Measurements from ENCODE around the gene SLAIN1. TPM values are rescaled to one million over a fixed set of nuclear protein-coding genes. Genes with fewer than 3 reads are reported as not detected.

The SLAIN1 gene
- total and polyA plus RNA-seq, 10 of the 15 experiments (the other 5 are each of a cell fraction or from before 2014, with no cell fraction given) = 11.9 to 140 (median 56.9) TPM

- TF ChIP-seq HSF1 (IDR thresholded peaks at IDR 0.05; ENCODE audit: low read depth, low read length) (no peak), RAD21 (IDR thresholded peaks at IDR 0.05; ENCODE audit: insufficient read depth, low read depth, low read length) (0 out of 2 replicates have a peak, but pooled peaks have one; percentile 27), CHD2 (IDR thresholded peaks at IDR 0.05; ENCODE audit: borderline replicate concordance, low read depth, low read length) (0 out of 2 replicates have a peak, but pooled peaks have one; percentile 26)
Measured at GRCh38 chr13:77698201-77699058, 943 bp downstream of the SLAIN1 start (continued).

GRCh38 chr13:77699059-77699680 lies 1.7 kb downstream of the SLAIN1 start:
- Histone ChIP-seq H3K4me3 (peak overlapping the region; percentile 87), H3K4me1 (ENCODE audit: control insufficient read depth, insufficient read depth, low read length) (peaks cover 13% of the 10 kb centered on the region; the same call in 1 of the 2 replicates), H3K4me2 (ENCODE audit: control insufficient read depth, insufficient read depth) (peak overlapping the region; percentile 80), H3K79me2 (ENCODE audit: control insufficient read depth, insufficient read depth, low read length) (peaks cover 36% of the 10 kb centered on the region), H3K9me3 (replicated peaks; ENCODE audit: control insufficient read depth, insufficient read depth, low read length) (no peaks in the 10 kb centered on the region), H2AFZ (ENCODE audit: control insufficient read depth, low read depth, low read length) (peak overlapping the region; percentile 77), H3K9ac (ENCODE audit: control insufficient read depth, insufficient read depth, low read length) (peak overlapping the region; percentile 73), H3K27me3 (replicated peaks in 1 of 2; ENCODE audit: control insufficient read depth in 2 of 2, insufficient read depth in 2 of 2, low read length in 1 of 2) (no peaks in the 10 kb centered on the region), H4K20me1 (ENCODE audit: control insufficient read depth, insufficient read depth) (no peaks in the 10 kb centered on the region), H3K27ac (ENCODE audit: control insufficient read depth, insufficient read depth) (peak overlapping the region; percentile 38; the same call in 1 of the 2 replicates), H3K36me3 (ENCODE audit: control insufficient read depth in 2 of 2, insufficient read depth in 2 of 2, low read length in 1 of 2) (no peaks in the 10 kb centered on the region)
- no peak for TF ChIP-seq SMAD1 (IDR thresholded peaks at IDR 0.05; ENCODE audit: low read depth, partially characterized antibody)
- 0 out of 2 replicates have a peak, but pooled peaks have one; percentile 15 for TF ChIP-seq FOXM1 (IDR thresholded peaks at IDR 0.05; ENCODE audit: low read depth, low read length)
- TF ChIP-seq ATF2 (IDR thresholded peaks at IDR 0.05; ENCODE audit: low read length) = 0 out of 2 replicates have a peak, but pooled peaks have one; percentile 28
- 0 out of 4 replicates have a peak, but pooled peaks of 1 of the 2 experiments have one; percentile 25 for TF ChIP-seq IKZF2 (IDR thresholded peaks at IDR 0.05)
- TF ChIP-seq PML (IDR thresholded peaks at IDR 0.05; ENCODE audit: low read length) = 0 out of 2 replicates have a peak, but pooled peaks have one; percentile 31
- no peak for TF ChIP-seq CHD1 (IDR thresholded peaks at IDR 0.05; ENCODE audit: low read depth, low read length)
- peak; percentile 45; the same call in 1 of the 2 replicates for TF ChIP-seq NFIC (IDR thresholded peaks at IDR 0.05; ENCODE audit: low read depth, low read length)
- no peak for FAIRE-seq
- CTCF ChIA-PET = interaction anchor here (0.7 to 2.5 kb wide), 12 partner anchors 16 to 146 kb away, joined by 3 to 10 read pairs (median 3); no protein-coding TSS in a partner anchor
- POLR2A ChIA-PET = interaction anchor here (0.6 to 2.4 kb wide), 5 partner anchors 17 to 374 kb away, joined by 3 to 8 read pairs (median 4); no protein-coding TSS in a partner anchor
- BruUV-seq (replicated peaks) = TSS peak; percentile 56
- intact Hi-C loops (cut with micrococcal nuclease; ENCODE audit: unreplicated experiment) = loop anchor here (1.0 to 10.0 kb wide), 3 partner anchors 16 to 674 kb away; partner anchors contain the start of gene FBXL3
- RAD21 ChIA-PET (ENCODE audit: unreplicated experiment) = interaction anchor here (0.7 to 2.8 kb wide), 10 partner anchors 16 to 206 kb away, joined by 3 to 9 read pairs (median 4); no protein-coding TSS in a partner anchor
- SMC1A ChIA-PET (ENCODE audit: uncharacterized antibody, unreplicated experiment) = interaction anchor here (0.7 to 8.4 kb wide), 12 partner anchors 9 to 1280 kb away, joined by 3 to 61 read pairs (median 12); no protein-coding TSS in a partner anchor
- 1% methylated on average over 4 of the region's 4 CpGs for WGBS (ENCODE audit: insufficient coverage, insufficient replicate concordance, low lambda C conversion rate, missing lambda C conversion rate)
- peak; percentile 15; the same call in 1 of the 3 replicates for ATAC-seq
- in situ Hi-C loops (cut with MboI) = no loop called here
- DNase-seq (ENCODE audit: low read depth, low spot score) = no peak

All from GM12878 (cell line).